MM.1S (cell line): ENCODE measurements around the gene RNF130.

Experiments used
- DNase-seq: peaks from one replicate; pipeline ENCODE4 v3.0.0-alpha.2; 2015
- H2AFZ ChIP-seq: fragments of 300-600 bp; sonication (generic); 2 replicates; pipeline ENCODE4 v1.6.0; 2016; ENCODE audit warnings: antibody characterized with exemption, low read length
- H3F3A ChIP-seq: fragments of 300-600 bp; sonication (generic); 2 replicates; pipeline ENCODE4 v1.6.1; 2016; ENCODE audit warnings: mild to moderate bottlenecking, antibody characterized with exemption, low read length, moderate library complexity, mixed read lengths; ENCODE audit not compliant: insufficient read depth
- H3K27ac ChIP-seq: fragments of 300-600 bp; sonication (generic); 2 replicates; pipeline ENCODE4 v1.5.1; 2016; ENCODE audit warnings: mild to moderate bottlenecking, low read length
- H3K27me3 ChIP-seq: fragments of 300-600 bp; sonication (generic); replicated peaks from 2 replicates; pipeline ENCODE4 v1.6.0; 2016; ENCODE audit warnings: low read length; ENCODE audit not compliant: insufficient read depth
- H3K36me3 ChIP-seq: fragments of 300-600 bp; sonication (generic); replicated peaks from 2 replicates; pipeline ENCODE4 v1.6.1; 2016; ENCODE audit warnings: mild to moderate bottlenecking, low read length, mixed read lengths; ENCODE audit not compliant: insufficient read depth
- H3K4me1 ChIP-seq: fragments of 300-600 bp; sonication (generic); 2 replicates; pipeline ENCODE4 v1.6.1; 2016; ENCODE audit warnings: low read length, mixed read lengths
- H3K4me2 ChIP-seq: fragments of 300-600 bp; sonication (generic); 2 replicates; pipeline ENCODE4 v1.6.0; 2016; ENCODE audit warnings: low read depth, low read length
- H3K4me3 ChIP-seq: fragments of 300-600 bp; sonication (generic); 2 replicates; pipeline ENCODE4 v1.5.1; 2016; ENCODE audit warnings: low read length, mixed read lengths
- H3K79me2 ChIP-seq: fragments of 300-600 bp; sonication (generic); 2 replicates; pipeline ENCODE4 v1.6.1; 2016; ENCODE audit warnings: mixed run types, low read length, mixed read lengths
- H3K9ac ChIP-seq: fragments of 300-600 bp; sonication (generic); 2 replicates; pipeline ENCODE4 v1.6.1; 2016; ENCODE audit warnings: low read length, mixed read lengths
- H3K9me2 ChIP-seq: fragments of 300-600 bp; sonication (generic); replicated peaks from 2 replicates; pipeline ENCODE4 v1.6.1; 2016; ENCODE audit warnings: mild to moderate bottlenecking, low read length, mixed read lengths; ENCODE audit not compliant: insufficient read depth
- H3K9me3 ChIP-seq: fragments of 300-600 bp; sonication (generic); replicated peaks from 2 replicates; pipeline ENCODE4 v1.6.1; 2016; ENCODE audit warnings: mild to moderate bottlenecking, low read length, mixed read lengths; ENCODE audit not compliant: insufficient read depth
- H4K20me1 ChIP-seq: fragments of 300-600 bp; sonication (generic); 2 replicates; pipeline ENCODE4 v1.6.1; 2016; ENCODE audit warnings: mild to moderate bottlenecking, low read length, moderate library complexity, mixed read lengths; ENCODE audit not compliant: insufficient read depth
- CTCF ChIP-seq: fragments of 300-600 bp; sonication (generic); IDR thresholded peaks from 2 replicates; pipeline ENCODE4 v1.5.1; 2016; ENCODE audit warnings: antibody characterized with exemption, low read length, mixed read lengths
- EZH2 ChIP-seq: fragments of 300-600 bp; sonication (generic); optimal IDR thresholded peaks from 2 replicates; pipeline ENCODE3; 2017; ENCODE audit warnings: low read depth, mild to moderate bottlenecking, antibody characterized with exemption, low read length, mixed read lengths
- EZH2phosphoT487 ChIP-seq: fragments of 300-600 bp; sonication (generic); IDR thresholded peaks from 2 replicates; pipeline ENCODE4 v1.6.1; 2018; ENCODE audit warnings: antibody characterized with exemption, low read length

The RNF130 gene

GRCh38 chr5:180079702-180080466, 8.3 kb upstream of the RNF130 start:
- Histone ChIP-seq H3K79me2 (no peaks in the 10 kb centered on the region), H3F3A (0 out of 2 replicates have a peak, but pooled peaks cover 3% of the 10 kb centered on the region), H3K4me1 (peaks cover 14% of the 10 kb centered on the region), H3K36me3 (no peaks in the 10 kb centered on the region), H3K27me3 (0 out of 2 replicates have a peak, but pooled peaks cover 3% of the 10 kb centered on the region), H3K9me2 (no peaks in the 10 kb centered on the region), H3K4me3 (no peak overlapping the region), H3K4me2 (peak overlapping the region; percentile 25; the same call in 1 of the 2 replicates), H3K9ac (no peak overlapping the region), H3K9me3 (no peaks in the 10 kb centered on the region), H4K20me1 (no peaks in the 10 kb centered on the region), H2AFZ (0 out of 2 replicates have a peak overlapping the region, but pooled peaks have one; percentile 26), H3K27ac (peak overlapping the region; percentile 13; the same call in 1 of the 2 replicates)
- TF ChIP-seq EZH2phosphoT487 = no peak
- TF ChIP-seq EZH2 = no peak
- no peak for TF ChIP-seq CTCF
- DNase-seq = no peak

GRCh38 chr5:180078348-180078747, 6.8 kb upstream of the RNF130 start:
- H3F3A ChIP-seq = 0 out of 2 replicates have a peak, but pooled peaks cover 3% of the 10 kb centered on the region
- H2AFZ ChIP-seq = no peak overlapping the region
- no peaks in the 10 kb centered on the region for H3K79me2 ChIP-seq
- no peak overlapping the region for H3K27ac ChIP-seq
- H3K9me2 ChIP-seq = no peaks in the 10 kb centered on the region
- 0 out of 2 replicates have a peak, but pooled peaks cover 3% of the 10 kb centered on the region for H3K27me3 ChIP-seq
- peaks cover 11% of the 10 kb centered on the region for H3K4me1 ChIP-seq
- H3K4me2 ChIP-seq = no peak overlapping the region
- H4K20me1 ChIP-seq = no peaks in the 10 kb centered on the region
- no peaks in the 10 kb centered on the region for H3K36me3 ChIP-seq
- no peak overlapping the region for H3K9ac ChIP-seq
- DNase-seq = no peak
- TF ChIP-seq EZH2 (no peak), CTCF (no peak), EZH2phosphoT487 (no peak)
- no peaks in the 10 kb centered on the region for H3K9me3 ChIP-seq
- H3K4me3 ChIP-seq = no peak overlapping the region

GRCh38 chr5:180077594-180078284, 6.2 kb upstream of the RNF130 start:
- Histone ChIP-seq H3K4me3 (no peak overlapping the region), H3K27ac (no peak overlapping the region), H2AFZ (no peak overlapping the region), H3K27me3 (0 out of 2 replicates have a peak, but pooled peaks cover 3% of the 10 kb centered on the region), H3K79me2 (no peaks in the 10 kb centered on the region), H3K4me2 (no peak overlapping the region), H3K9ac (no peak overlapping the region), H3K4me1 (peaks cover 11% of the 10 kb centered on the region), H4K20me1 (no peaks in the 10 kb centered on the region), H3K9me2 (no peaks in the 10 kb centered on the region), H3K36me3 (no peaks in the 10 kb centered on the region), H3F3A (0 out of 2 replicates have a peak, but pooled peaks cover 3% of the 10 kb centered on the region), H3K9me3 (no peaks in the 10 kb centered on the region)
- TF ChIP-seq CTCF (no peak), EZH2phosphoT487 (no peak), EZH2 (no peak)
- DNase-seq = no peak
